Mesothelial cell of epicardium (in vitro differentiated cells): Measurements from ENCODE around the gene PPP1R14C. TPM values are rescaled to one million over a fixed set of nuclear protein-coding genes. Genes with fewer than 3 reads are reported as not detected.

Experiments used
- DNase-seq, 2 experiments: peaks; one replicate each; pipeline ENCODE4 v3.0.0; 2021; ENCODE audit warnings: low spot score in 2 of 2; ENCODE audit not compliant: unreplicated experiment in 2 of 2
- H3K27ac Mint-ChIP-seq: 2 replicates; pipeline ENCODE4 v1.8.0; 2021; ENCODE audit warnings: mixed read lengths
- H3K27me3 Mint-ChIP-seq: 2 replicates; pipeline ENCODE4 v1.8.0; 2021; ENCODE audit warnings: low read depth, mixed read lengths
- H3K36me3 Mint-ChIP-seq: 2 replicates; pipeline ENCODE4 v1.8.0; 2021; ENCODE audit warnings: mixed read lengths
- H3K4me1 Mint-ChIP-seq: 2 replicates; pipeline ENCODE4 v1.8.0; 2021; ENCODE audit warnings: mixed read lengths
- H3K4me3 Mint-ChIP-seq: 2 replicates; pipeline ENCODE4 v1.8.0; 2021; ENCODE audit warnings: mild to moderate bottlenecking, moderate library complexity, mixed read lengths
- H3K9me3 Mint-ChIP-seq: 2 replicates; pipeline ENCODE4 v1.8.0; 2021; ENCODE audit warnings: mixed read lengths
- total RNA-seq: library from RNA; stranded (reverse); gene quantifications from 3 replicates; pipeline ENCODE4 v1.2.1, GENCODE V29; 2021
- TF ChIP-seq, protein P1 (sequence below): fragments of 200-600 bp; sonication (generic); IDR thresholded peaks from one replicate; pipeline ENCODE4 v1.5.0; 2021; ENCODE audit warnings: antibody characterized with exemption; ENCODE audit not compliant: unreplicated experiment

Gene PPP1R14C, protein sequence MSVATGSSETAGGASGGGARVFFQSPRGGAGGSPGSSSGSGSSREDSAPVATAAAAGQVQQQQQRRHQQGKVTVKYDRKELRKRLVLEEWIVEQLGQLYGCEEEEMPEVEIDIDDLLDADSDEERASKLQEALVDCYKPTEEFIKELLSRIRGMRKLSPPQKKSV
- 0.16 to 0.38 TPM (median 0.27 TPM) in 3 replicates for total RNA-seq

DNA sequence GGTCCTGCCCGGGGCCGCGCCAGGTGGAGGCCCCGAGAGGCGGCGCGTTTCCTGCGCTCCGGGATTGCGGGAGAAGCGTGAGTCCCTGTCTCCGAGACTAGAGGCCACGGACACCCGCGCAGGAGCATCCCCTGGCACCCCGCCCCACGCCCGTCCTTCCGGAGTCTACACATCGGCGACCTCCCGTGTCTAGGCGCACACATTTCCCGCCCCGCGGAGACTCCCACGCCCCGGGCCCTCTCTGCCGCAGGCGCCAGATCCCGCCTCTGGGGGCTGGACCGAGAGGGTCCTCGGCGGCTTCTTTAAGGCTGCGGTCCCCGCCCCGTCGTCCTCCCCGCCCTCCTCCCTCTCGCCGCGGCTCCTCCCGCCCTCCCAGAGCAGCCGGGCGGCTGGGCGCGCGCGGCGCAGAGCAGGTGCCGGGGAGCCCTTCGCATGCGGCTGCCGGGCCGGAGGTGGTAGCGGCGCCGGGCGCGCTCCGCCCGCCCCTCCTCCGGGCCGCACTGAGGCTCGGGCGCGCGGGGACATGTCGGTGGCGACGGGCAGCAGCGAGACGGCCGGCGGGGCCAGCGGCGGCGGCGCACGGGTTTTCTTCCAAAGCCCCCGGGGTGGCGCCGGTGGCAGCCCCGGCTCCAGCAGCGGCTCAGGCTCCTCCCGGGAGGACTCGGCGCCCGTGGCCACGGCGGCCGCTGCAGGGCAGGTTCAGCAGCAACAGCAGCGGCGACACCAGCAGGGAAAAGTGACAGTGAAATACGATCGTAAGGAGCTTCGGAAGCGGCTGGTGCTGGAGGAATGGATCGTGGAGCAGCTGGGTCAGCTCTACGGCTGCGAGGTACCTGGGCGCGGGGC lies at the start of gene PPP1R14C:
PPP1R14C (plus strand) TSS at position 375 of the 846 bp plus-strand sequence; CDS start at position 524, 149 bp downstream.
- H3K4me3 Mint-ChIP-seq: peak within 1 kb of the TSS; percentile 62
- H3K4me1 Mint-ChIP-seq: peaks cover 10% of the 10 kb centered on the region
- H3K9me3 Mint-ChIP-seq: no peaks in the 10 kb centered on the region
- peaks cover 94% of the 10 kb centered on the region for H3K27me3 Mint-ChIP-seq
- no peaks in the 10 kb centered on the region for H3K36me3 Mint-ChIP-seq
- TF ChIP-seq, protein P1, sequence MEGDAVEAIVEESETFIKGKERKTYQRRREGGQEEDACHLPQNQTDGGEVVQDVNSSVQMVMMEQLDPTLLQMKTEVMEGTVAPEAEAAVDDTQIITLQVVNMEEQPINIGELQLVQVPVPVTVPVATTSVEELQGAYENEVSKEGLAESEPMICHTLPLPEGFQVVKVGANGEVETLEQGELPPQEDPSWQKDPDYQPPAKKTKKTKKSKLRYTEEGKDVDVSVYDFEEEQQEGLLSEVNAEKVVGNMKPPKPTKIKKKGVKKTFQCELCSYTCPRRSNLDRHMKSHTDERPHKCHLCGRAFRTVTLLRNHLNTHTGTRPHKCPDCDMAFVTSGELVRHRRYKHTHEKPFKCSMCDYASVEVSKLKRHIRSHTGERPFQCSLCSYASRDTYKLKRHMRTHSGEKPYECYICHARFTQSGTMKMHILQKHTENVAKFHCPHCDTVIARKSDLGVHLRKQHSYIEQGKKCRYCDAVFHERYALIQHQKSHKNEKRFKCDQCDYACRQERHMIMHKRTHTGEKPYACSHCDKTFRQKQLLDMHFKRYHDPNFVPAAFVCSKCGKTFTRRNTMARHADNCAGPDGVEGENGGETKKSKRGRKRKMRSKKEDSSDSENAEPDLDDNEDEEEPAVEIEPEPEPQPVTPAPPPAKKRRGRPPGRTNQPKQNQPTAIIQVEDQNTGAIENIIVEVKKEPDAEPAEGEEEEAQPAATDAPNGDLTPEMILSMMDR: no peak
- H3K27ac Mint-ChIP-seq: no peak within 1 kb of the TSS
- DNase-seq: peak in 1 of 2 experiments; percentile 51

DNA sequence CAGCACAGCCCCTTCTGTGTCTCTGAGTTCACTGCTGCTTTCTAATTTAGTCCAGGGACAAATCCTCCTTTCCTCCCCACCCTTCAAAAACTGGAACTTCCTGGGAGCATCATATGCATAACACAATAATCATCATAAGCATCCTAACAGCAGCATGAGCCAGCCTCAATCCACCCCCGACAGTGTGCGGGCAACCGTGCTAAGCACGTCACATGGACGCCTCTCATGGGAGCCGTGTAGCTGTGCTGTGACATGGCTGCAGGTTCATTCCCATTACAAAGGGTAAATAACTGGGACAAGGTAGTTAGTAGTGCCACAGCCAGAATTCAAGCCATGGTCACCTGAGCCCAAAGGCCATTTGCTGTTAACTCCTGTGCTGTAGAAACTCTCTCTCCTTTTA lies 49.4 kb upstream of the PPP1R14C start:
- H3K4me1 Mint-ChIP-seq: peaks cover 2% of the 10 kb centered on the region
- TF ChIP-seq, protein P1: no peak
- no peaks in the 10 kb centered on the region for H3K9me3 Mint-ChIP-seq
- H3K27me3 Mint-ChIP-seq: peaks cover 53% of the 10 kb centered on the region
- no peak for DNase-seq
- no peak overlapping the region for H3K27ac Mint-ChIP-seq
- no peaks in the 10 kb centered on the region for H3K36me3 Mint-ChIP-seq
- no peak overlapping the region for H3K4me3 Mint-ChIP-seq

DNA sequence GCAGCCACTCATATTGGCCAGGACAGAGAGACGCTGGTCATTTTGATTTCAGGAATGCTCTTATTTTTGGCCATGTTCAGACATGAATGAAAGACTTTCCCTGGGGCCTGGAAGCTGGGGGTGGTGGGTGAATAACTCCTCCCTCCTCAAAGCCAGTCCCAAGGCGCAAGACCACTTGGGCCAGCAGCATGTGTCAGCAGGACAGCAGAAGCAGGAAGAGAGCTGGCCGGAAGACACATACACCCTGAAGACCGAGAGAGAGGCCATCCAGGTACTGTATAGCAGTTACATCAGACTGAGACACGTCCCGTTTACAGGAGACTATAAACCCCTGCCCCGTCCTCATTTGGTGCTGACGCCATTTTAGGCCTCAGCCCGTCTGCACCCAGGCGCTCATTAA lies 44.7 kb upstream of the PPP1R14C start:
- H3K9me3 Mint-ChIP-seq: no peaks in the 10 kb centered on the region
- H3K27me3 Mint-ChIP-seq: peaks cover 37% of the 10 kb centered on the region
- H3K4me3 Mint-ChIP-seq: no peak overlapping the region
- H3K27ac Mint-ChIP-seq: no peak overlapping the region
- DNase-seq: no peak
- no peaks in the 10 kb centered on the region for H3K36me3 Mint-ChIP-seq
- TF ChIP-seq, protein P1: no peak
- no peaks in the 10 kb centered on the region for H3K4me1 Mint-ChIP-seq

DNA sequence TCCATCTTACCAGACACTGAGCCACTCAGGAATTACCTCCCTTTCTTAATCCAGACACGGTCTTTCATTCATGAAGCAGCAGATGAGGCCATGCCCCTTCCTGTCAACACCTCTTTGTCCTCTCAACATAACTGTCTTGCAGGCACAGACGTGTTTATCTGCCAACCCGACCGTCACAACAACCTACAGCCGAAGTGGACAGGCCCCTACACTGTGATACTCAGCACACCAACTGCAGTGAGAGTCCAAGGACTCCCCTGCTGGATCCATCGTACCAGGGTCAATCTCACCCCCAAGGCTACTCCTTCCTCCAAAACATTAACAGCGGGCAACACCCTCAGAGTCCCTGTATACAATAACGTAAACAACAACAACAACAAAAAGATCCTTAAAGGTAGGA lies 43.3 kb upstream of the PPP1R14C start:
- Mint-ChIP-seq H3K4me3 (no peak overlapping the region), H3K27ac (no peak overlapping the region), H3K9me3 (no peaks in the 10 kb centered on the region), H3K4me1 (no peaks in the 10 kb centered on the region), H3K27me3 (peaks cover 32% of the 10 kb centered on the region), H3K36me3 (no peaks in the 10 kb centered on the region)
- TF ChIP-seq, protein P1: no peak
- no peak for DNase-seq

DNA sequence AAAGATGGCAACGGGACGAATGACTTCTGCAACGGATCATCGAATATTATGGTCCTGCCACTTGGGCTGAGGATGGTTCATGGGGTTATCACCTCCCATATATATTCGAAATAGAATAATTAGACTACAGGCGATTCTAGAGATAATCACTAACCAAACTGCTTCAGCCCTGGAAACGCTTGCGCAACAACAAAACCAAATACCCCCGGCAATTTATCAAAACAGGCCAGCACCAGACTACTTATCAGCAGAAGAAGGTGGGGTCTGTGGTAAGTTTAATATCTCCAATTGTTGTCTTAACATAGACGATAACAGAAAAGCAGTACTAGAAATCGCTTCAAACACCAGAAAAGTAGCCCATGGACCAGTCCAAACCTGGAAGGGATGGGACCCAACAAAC lies 42.9 kb upstream of the PPP1R14C start:
- DNase-seq: no peak
- TF ChIP-seq, protein P1: no peak
- Mint-ChIP-seq H3K27me3 (peaks cover 30% of the 10 kb centered on the region), H3K9me3 (no peaks in the 10 kb centered on the region), H3K36me3 (no peaks in the 10 kb centered on the region), H3K4me3 (no peak overlapping the region), H3K27ac (no peak overlapping the region), H3K4me1 (no peaks in the 10 kb centered on the region)
